NOMO-1 treated with dmso at 0.1 percent for 144 hours (cell line): ENCODE results near the gene CHST1.

ENCODE experiments used
- DNase-seq: peaks from one replicate; lab custom pipeline; 2025; ENCODE audit not compliant: unreplicated experiment; lab: John Stamatoyannopoulos, UW

CHST1 gene, protein sequence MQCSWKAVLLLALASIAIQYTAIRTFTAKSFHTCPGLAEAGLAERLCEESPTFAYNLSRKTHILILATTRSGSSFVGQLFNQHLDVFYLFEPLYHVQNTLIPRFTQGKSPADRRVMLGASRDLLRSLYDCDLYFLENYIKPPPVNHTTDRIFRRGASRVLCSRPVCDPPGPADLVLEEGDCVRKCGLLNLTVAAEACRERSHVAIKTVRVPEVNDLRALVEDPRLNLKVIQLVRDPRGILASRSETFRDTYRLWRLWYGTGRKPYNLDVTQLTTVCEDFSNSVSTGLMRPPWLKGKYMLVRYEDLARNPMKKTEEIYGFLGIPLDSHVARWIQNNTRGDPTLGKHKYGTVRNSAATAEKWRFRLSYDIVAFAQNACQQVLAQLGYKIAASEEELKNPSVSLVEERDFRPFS

DNA sequence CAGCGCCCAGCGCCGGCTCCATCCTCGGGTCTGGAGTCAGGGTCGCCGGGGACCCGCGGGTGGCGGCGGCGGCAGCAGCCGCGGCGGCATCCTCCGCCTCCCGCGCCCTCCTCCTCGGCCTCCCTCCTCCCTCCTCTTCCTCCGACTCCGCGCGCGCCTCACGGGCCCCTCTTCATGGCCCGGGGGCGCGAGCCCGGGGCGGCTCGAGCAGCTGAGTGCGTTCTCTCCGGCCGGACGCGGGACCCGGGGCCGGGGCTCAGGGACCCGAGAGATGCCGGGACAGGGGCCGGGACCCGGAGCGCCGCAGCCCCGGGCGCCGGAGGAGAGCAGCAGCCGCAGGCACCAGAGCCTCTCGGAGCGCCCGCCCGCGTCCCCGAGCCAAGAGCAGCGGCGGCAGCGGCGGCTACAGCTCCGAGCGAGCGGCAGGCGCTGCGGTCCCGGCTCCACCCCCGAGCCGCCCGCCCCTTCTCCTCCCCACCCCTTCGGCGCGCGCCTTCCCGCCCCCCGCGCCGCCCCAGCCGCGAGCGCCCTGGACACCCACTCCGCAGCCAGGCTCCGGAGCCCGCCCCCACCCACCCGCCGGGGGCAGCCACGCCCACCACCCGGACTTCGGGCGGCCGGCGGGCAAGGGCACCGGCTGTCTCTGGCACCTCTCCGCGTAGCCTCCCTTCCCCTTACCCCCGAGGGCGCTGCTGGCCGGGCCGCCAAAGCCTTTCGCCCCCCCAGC, at the start of gene CHST1:
Gene CHST1 (minus strand): TSS at position 417 of the 727 bp plus-strand sequence. CDS start 14,699 bp downstream, outside the sequence.
- no peak for DNase-seq

DNA sequence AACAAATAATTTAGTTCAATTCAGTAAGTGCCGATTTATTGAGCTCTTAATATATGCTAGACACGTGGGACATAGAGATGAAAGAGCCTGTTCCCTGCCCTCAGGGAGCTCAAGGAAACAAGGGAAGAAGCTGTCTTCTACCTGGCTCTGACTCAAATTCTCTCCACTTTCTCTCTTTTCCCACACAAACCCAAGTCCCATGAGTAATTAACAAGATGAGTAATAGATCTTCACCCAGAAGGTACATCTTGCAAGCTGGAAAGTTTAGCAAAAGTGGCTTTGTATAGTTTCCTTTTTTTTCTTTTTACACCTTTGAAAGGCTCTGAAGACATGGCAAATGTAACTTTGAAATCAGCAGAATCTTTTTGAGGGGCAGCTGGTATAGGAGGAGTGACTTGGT, 48.2 kb upstream of the CHST1 start:
- no peak for DNase-seq

DNA sequence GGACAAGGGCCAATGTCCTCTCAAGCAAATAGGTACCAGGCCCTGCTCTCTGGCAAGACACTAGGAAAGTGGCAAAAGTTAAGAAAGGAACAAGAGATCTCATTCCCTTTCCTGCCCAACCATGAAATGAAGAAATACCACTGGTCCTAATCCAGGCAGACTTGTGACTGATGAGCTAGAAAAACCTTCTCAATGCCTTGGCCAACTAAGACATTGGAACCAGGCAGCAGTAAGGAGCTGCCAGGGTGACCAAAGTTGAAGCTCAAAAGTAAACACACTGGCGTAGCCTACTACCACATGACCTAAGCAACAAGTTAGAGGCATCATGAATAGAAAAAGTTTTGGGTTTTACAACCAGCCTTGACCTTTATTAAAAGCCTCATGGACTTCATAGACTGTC, 45.1 kb upstream of the CHST1 start:
- DNase-seq = no peak

DNA sequence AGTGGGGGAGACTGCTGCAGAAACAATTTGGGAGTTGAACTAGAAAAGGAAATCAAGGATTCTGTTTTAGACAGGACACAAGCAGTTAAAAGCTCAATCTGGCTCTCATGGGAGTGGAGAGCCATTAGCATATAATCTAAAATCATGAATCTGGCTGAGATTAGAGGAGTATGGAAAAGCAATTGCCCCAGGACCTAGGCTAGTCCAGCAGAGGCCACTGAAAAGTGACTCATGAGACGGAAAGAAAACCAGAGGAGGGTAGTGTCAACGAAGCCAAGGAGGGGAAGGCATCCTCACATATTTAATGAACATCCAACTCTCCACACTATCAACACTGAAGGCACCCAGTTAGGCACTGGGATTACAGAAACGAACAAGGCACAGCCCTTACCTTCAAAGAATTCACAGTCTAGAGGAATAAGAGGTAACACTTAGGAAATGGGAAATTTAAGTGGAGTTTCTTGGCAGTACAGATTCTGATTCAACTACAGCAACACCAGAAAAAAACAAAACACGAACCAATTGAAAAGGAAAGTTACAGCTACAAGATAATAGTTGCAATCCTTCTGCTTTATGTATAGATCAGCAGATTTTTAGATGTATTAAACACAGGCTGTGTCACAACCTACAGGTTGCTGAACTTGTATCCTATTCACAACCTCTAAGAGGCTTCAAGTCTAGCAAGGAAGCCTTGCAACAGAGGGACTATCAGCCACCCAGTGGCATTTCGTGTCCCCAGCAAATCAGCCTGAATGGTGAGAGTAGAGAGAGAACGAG, 43.7 kb upstream of the CHST1 start:
- DNase-seq = no peak

DNA sequence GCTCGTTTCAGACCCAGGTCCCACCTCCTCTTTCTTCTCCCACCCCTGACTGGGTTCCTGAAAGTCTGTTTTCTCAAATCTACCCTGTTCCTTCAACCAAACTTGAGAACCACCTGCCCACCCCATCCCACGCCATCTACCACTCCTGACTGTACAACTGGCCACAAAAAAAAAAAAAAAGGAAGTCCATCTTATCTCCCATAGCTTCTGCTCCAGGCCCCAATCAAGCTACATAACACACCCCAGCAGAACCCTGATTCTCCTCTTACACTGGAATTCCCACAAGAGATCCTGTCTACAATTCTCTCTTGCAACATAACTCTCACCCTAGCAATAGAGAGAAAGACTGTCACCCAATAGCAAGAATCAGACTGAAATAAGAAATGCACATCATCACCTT, 39.2 kb upstream of the CHST1 start:
- no peak for DNase-seq

DNA sequence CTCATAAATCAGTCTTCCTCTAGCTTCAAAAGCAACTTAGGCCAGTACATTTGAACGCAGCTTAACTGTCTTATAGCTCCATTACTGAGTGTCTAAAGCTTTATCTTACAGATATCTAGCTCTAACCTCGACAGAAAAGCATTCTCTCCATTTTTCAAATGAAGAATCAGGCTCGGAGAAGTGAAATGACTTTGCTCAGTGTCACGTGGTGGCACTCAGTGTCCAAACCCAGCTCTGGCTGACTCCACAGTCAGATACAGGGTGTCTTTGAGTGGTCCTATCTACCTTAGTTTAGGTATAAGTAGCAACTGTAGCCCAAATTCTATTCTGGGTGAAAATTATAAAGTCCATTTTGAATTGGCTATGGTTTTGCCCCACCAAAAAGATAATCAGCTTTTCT, 38.7 kb upstream of the CHST1 start:
- DNase-seq = no peak

DNA sequence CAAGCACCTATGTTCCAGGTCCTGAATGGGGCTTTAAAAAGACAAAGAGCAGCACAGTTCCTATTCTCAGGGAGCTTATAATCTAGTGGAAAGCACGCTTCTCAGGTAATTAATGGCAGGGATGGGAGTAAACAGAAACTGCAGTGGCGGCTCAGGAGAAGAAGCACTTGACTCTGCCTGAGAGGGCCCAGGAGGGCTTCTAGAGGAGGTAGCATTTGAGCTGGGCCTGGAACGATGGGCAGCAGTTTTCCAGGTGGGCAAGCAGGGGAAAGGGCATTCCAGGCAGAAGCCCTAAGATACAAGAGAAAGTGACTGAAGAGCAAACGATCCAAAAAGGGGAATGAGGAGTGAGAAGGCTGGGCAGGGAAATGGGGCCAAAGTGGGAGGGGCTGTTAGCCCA, 37.1 kb upstream of the CHST1 start:
- DNase-seq = no peak

DNA sequence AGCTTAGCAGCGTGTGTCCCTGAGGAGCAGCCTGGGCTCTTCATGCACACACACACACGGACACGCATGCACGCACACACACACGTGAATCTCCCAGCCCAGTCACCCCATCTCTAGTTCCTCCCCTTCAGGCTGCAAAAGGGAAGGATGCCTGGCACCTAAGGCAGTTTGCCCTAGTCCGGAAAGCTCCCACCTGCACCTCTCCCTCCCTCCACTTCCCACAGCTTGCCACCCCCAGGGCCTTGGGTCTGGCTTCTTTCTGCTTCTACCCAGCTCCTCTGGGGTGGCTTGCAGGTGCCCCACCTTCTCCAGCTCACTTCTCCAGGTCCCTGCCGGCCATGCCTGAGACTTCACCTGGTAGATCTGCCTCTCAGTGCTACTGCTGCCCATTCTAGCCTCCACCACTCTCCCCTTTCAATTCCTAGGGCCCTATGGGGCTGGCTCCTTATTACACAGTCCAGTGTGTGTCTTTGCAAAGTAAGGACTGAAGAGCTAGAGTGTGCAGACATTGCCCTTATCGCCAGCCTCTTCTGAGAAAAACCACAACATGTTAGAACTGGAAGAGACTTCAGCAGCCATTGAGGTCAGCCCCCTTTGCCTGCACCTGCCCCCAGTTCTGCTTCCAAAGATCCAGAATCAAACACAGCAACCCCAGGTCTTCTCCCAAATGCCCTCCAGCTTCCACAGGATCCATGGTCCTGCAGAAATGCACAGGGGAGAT, 33.5 kb upstream of the CHST1 start:
- no peak for DNase-seq

DNA sequence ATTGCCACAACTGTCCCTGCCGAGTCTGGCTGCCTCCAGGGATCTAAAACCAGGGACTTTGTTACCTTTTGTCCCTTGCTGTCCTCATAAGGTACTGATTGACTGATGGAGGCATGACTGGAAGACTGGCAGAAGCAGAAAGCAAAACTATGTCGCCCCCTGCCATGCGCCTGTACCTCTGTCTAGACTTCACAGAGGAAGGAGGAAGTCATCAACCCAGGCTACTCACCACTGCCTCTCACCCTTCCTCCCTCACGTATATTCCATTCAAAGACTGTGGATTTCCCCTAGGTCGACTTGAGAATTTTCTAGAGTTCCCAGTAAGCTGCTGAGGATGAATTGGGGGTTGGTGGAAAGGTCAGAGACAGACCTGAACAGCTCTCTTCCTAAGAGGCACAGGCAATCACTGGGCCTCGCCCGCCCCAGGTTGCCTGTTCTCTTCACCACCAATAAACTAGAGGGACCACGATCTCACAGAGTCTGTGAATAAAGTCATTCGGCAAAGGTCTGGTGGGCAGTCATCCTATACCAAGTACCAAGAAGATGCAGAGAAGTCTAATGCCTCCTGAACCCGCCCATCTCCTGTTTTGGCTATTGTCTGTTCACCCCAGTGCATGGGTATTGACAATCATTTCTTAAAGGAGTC, 27.5 kb upstream of the CHST1 start:
- no peak for DNase-seq

DNA sequence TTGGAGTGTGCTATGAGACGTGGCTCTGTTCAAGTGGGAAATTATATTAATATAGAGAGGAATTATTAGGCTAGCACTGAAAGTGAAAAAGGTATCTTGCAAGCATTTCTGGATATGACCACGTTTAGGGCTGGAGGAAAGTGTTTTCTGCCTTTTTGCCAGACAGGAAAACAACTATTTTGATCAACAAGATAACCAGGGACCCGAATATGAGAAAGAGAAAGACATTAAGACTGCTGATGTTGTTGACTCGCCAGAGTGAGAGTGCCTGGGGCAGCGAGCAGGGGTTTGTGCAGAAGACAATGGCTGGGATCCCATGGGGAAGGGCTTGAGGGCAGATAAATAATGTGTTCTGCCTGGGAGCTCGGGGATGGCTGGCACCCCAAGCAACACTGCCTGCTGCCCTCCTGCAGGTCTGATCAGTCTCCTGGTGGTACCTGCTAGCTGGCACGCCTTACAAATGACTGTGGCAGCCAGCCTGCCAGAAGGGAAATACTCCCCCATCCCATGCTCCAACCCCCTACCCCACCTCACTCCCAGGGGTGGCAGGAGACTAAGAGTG, 23.1 kb upstream of the CHST1 start:
- no peak for DNase-seq

DNA sequence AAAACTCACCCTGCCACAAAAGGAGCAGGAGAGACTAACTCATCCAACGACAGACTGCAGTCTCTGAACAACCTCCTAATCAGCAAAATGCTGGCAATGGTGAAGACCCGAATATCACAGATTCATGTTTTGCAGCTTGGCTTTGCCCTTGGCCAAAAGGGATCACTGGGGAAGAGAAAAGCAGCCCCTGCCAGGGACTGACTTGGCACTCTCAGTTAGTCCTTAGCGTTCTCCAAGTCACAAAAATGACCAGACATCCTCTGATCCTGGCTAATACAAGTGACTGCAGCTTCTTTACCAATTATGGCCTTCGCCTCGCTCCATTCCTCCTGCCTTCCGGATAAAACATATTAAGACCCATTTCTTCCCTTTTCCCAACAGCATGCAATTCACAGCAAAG, 22.4 kb upstream of the CHST1 start:
- no peak for DNase-seq

DNA sequence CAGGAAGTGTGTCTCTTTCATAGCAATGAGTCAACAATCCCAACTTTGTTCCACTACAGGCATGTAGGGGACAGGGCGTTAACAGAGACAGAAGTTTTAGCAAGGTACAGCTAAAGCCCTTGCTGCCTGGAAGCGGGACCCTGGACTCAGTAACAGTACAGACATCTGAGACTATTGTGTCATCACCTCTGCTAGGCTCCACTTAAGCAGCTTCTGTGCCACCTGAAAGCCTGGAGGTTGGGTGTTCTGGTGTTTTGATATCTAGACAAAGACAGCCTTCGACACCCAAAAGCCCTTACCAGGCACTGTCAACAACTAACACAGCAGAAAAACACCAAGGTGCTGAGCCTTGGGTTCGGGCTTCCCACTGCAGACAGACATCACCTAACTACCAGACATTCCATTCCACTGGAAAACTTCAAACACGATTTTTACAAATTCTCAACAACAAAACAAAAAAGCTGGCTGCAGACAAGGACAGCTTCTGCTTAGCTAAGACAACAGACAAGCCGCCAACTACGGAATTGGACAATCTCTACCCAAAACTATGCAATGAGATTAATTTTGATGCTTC, 20.6 kb upstream of the CHST1 start:
- DNase-seq = no peak

DNA sequence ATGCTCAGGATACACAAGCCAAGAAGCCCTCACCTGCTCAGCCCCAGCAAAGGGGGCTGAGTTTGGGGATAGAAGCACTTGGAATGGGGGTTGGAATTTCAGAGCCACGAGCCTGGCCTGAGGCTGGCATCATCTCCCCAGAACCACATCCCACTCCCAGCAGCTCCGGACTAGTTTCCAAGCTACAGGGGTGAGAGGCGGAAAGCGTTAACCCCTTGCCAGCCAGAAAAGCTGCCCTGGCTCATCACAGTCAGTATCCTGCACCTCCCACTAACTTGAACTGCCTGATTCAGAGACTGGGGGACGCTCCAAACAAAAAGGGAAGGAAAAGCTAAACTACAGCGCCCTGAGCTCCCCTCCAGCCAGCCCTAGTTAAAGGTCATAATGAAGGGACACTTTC, 19.0 kb upstream of the CHST1 start:
- DNase-seq = no peak

DNA sequence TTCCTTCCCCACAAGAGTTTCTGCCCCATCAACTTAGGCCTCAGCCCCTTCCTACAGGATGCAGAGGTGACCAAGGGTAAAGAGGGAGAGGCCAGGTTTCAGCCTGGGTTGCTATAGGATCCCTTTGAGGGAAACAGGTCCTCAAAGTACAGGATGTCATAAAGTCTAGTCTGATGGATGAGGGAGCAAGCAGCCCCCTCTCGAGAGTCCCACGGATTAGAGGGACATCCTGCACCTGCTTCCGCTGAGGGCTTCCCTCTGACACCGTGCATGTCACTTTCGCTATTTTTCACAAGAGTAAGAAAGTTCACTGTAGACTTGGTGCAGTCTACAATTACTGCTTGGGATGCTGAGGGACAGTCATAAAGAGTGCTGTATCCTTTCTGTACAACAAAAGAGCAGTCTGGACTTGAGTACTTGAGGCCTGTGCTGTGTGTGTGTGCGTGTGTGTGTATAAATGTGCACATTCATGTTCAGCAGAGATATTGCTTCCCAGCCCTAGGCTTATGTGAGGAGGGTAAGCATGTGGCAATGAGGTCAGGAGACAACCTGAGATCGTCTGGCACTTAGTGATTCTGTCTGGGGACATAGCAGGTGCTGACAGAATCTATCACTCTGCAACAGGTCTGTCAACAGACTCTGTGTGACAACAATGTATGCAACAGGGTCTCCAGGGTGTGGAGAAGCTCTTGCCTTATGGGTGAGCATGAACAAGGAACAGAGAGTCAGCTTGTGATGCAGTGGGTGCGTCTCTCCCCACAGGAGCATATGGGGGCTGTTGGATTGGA, 18.0 kb upstream of the CHST1 start:
- DNase-seq = no peak

DNA sequence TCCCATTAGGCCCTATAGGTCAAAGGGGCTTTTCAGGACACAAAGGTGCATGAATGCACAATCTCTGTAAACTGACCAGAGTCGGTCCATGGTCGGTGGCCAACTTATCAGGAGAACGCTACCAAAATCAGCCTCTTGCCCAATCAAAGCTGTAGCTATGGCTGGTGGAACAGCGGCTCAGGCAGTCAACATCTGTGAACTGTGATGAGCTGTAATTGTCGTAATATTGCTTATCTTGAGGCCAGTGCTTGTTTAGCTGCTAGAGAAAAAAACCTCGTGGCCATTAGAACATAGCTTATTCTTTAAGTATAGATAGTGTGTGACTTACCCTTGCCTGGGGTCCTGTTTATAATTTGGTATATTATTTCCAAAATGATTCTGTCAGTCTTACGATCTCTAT, 14.4 kb upstream of the CHST1 start:
- DNase-seq = no peak

DNA sequence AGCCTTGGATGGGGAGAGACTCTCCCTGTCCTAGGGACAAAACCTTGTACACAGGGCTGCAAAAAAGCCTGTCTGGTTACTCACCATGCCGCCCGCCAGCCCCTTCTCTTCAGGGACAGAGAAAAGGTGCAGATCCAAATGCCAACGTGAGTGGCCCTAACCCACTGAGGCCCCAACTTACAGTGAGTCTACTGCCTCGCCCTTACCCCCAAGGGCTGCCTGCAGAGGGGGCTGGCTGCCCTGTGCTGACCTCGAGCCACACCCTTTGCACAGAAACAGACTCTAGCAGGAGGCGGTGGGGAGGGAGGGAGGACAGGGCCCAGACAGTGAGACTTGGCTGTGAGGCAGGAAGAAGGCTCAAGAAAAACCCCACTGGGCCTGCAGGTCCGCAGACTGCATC, 13.6 kb upstream of the CHST1 start:
- DNase-seq = no peak

DNA sequence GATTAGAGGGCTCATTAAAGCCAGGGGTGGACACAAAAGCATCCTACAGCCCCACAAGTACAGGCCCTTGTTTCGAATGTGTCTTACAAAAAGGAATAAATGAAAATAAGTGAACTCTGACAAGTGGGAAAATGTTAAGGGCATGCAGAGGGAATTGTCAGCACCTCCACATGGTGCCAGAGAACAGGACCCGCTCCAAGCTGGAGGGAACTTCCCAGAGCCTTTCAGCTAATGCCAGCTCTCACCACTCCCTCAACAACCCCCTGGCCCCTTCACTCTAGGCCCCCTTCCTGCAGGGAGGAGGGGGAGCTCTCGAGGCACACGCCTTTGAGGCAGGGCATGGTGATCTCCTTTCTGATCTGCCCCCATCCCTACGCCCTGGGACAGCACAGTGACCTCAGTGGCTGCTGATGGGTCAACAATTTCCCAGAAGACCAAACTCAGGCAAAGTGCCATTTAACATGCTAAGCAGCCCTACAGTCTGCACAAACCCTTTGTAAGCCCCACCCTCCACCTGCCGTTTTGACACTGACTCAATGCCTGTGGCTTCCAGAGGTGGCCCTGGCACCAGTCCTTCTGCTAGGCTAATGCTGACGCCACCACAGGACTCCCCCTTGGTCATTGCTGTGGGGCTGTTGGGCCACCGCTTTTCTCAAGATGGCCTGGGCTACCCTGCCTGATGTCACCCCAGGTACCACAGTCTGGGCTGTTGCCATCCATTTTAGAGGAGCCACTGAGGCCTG, 12.5 kb upstream of the CHST1 start:
- DNase-seq = no peak

DNA sequence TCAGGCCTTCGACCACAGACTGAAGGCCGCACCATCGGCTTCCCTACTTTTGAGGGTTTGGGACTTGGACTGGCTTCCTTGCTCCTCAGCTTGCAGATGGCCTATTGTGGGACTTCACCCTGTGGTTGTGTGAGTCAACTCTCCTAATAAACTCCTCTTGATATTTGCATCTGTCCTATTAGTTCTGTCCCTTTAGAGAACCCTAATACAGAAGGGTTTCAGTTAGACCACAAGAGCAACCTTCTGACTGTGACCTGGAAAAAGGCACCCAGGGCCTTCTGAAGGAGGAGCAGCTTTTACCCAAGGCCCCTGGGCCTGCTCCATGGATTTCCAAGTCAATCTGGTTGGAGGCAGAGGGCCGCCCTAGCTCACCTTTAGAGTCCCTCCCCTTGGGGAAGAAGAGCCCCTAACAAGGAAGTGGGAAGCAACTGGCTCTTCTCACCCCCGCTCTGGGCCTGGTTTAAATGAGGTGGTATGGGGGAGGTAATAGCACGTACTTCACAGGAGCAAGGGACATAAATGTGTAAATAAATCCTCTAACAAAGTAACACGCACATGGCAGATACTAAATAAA, 11.2 kb upstream of the CHST1 start:
- no peak for DNase-seq
